GM23338 (cell line): ENCODE data around the gene LTB4R. TPM values are rescaled to one million over a fixed set of nuclear protein-coding genes. Genes with fewer than 3 reads are reported as not detected.

Experiments used
- ATAC-seq: fragments of 200-7000 bp; cut with Tn5 transposase; 3 replicates; pipeline ENCODE4 v1.9.1; 2020
- DNase-seq: peaks from one replicate; pipeline ENCODE4 v3.0.0-alpha.2; 2015; ENCODE audit warnings: low spot score
- H2AFZ ChIP-seq: fragments of 200-600 bp; sonication (generic); 2 replicates; pipeline ENCODE4 v1.8.0; 2016; ENCODE audit warnings: antibody characterized with exemption, mild to moderate bottlenecking, moderate library complexity
- H3F3A ChIP-seq: fragments of 200-600 bp; sonication (generic); replicated peaks from 2 replicates; pipeline ENCODE4 v1.8.0; 2017; ENCODE audit warnings: antibody characterized with exemption, mixed run types, low read depth
- H3K27ac ChIP-seq: fragments of 200-600 bp; sonication (generic); 2 replicates; pipeline ENCODE4 v1.6.1; 2016; ENCODE audit warnings: low read depth
- H3K27me3 ChIP-seq: fragments of 200-600 bp; sonication (generic); 2 replicates; pipeline ENCODE4 v1.8.0; 2016; ENCODE audit warnings: mild to moderate bottlenecking, mixed run types, moderate library complexity; ENCODE audit not compliant: insufficient read depth
- H3K36me3 ChIP-seq: fragments of 200-600 bp; sonication (generic); 2 replicates; pipeline ENCODE4 v1.8.0; 2016; ENCODE audit warnings: mild to moderate bottlenecking; ENCODE audit not compliant: insufficient read depth
- H3K4me1 ChIP-seq: fragments of 200-600 bp; sonication (generic); 2 replicates; pipeline ENCODE4 v1.8.0; 2016; ENCODE audit warnings: mild to moderate bottlenecking, moderate library complexity; ENCODE audit not compliant: insufficient read depth
- H3K4me2 ChIP-seq: fragments of 200-600 bp; sonication (generic); 2 replicates; pipeline ENCODE4 v1.7.1; 2017; ENCODE audit warnings: mixed run types
- H3K4me3 ChIP-seq: fragments of 200-600 bp; sonication (generic); 2 replicates; pipeline ENCODE4 v1.6.1; 2016; ENCODE audit warnings: mixed run types
- H3K79me2 ChIP-seq: fragments of 200-600 bp; sonication (generic); replicated peaks from 2 replicates; pipeline ENCODE4 v1.8.0; 2017; ENCODE audit warnings: mild to moderate bottlenecking; ENCODE audit not compliant: insufficient read depth
- H3K9me2 ChIP-seq: fragments of 200-600 bp; sonication (generic); 2 replicates; pipeline ENCODE4 v1.8.0; 2017; ENCODE audit not compliant: insufficient read depth
- H4K20me1 ChIP-seq: fragments of 200-600 bp; sonication (generic); replicated peaks from 2 replicates; pipeline ENCODE4 v1.8.0; 2017; ENCODE audit warnings: mild to moderate bottlenecking; ENCODE audit not compliant: insufficient read depth
- H3K27ac Mint-ChIP-seq: 2 replicates; pipeline ENCODE4 v1.8.0; 2020; ENCODE audit warnings: inconsistent platforms, mild to moderate bottlenecking, moderate library complexity, mixed read lengths
- H3K27me3 Mint-ChIP-seq: 3 replicates; pipeline ENCODE4 v1.8.0; 2022; ENCODE audit warnings: low read depth, mild to moderate bottlenecking, moderate library complexity, mixed read lengths, inconsistent platforms; ENCODE audit not compliant: insufficient read depth, poor library complexity
- H3K36me3 Mint-ChIP-seq: 3 replicates; pipeline ENCODE4 v1.8.0; 2021; ENCODE audit warnings: low read depth, mild to moderate bottlenecking, inconsistent platforms, moderate library complexity, mixed read lengths
- H3K4me1 Mint-ChIP-seq: 3 replicates; pipeline ENCODE4 v1.8.0; 2020; ENCODE audit warnings: mild to moderate bottlenecking, inconsistent platforms, mixed read lengths
- H3K4me3 Mint-ChIP-seq: 3 replicates; pipeline ENCODE4 v1.8.0; 2021; ENCODE audit warnings: moderate library complexity, mild to moderate bottlenecking, inconsistent platforms, mixed read lengths
- H3K9me3 Mint-ChIP-seq: 3 replicates; pipeline ENCODE4 v1.8.0; 2020; ENCODE audit warnings: moderate library complexity, mild to moderate bottlenecking, inconsistent platforms, mixed read lengths
- CREB1 ChIP-seq: fragments of 250-450 bp; sonication (Bioruptor Pico); IDR thresholded peaks from 2 replicates; pipeline ENCODE4 v1.5.0; 2020; ENCODE audit warnings: low read depth, mild to moderate bottlenecking, moderate library complexity
- EZH2 ChIP-seq: fragments of 200-600 bp; sonication (generic); IDR thresholded peaks from one replicate; pipeline ENCODE4 v1.8.0; 2017; ENCODE audit warnings: antibody characterized with exemption, mild to moderate bottlenecking, low read depth; ENCODE audit not compliant: unreplicated experiment
- EZH2phosphoT487 ChIP-seq: fragments of 200-600 bp; sonication (generic); IDR thresholded peaks from one replicate; pipeline ENCODE4 v1.8.1; 2018; ENCODE audit warnings: antibody characterized with exemption; ENCODE audit not compliant: unreplicated experiment
- JUNB ChIP-seq: IDR thresholded peaks from one replicate; pipeline ENCODE4 v1.6.1; 2016; ENCODE audit warnings: antibody characterized with exemption; ENCODE audit not compliant: unreplicated experiment
- POLR2AphosphoS5 ChIP-seq: IDR thresholded peaks from 2 replicates; pipeline ENCODE4 v1.6.1; 2016; ENCODE audit warnings: antibody characterized with exemption, low read depth
- ZNF114 ChIP-seq: fragments of 250-450 bp; sonication (Bioruptor Pico); IDR thresholded peaks from 2 replicates; pipeline ENCODE4 v1.5.0; 2020; ENCODE audit warnings: mild to moderate bottlenecking, moderate library complexity
- polyA plus RNA-seq: library from polyadenylated mRNA; unstranded; fragments of >200 nt; fragmentation: Nextera tagmentation; extraction: Ambion mirVana; gene quantifications from 2 replicates; pipeline ENCODE4 v1.2.1, GENCODE V29; 2016
- total RNA-seq: library from RNA; depleted of rRNA; stranded (reverse); fragments of >200 nt; shearing (Covaris generic); gene quantifications from 2 replicates; pipeline ENCODE4 v1.2.3, GENCODE V29; 2014
- TF ChIP-seq, protein P1 (sequence below): IDR thresholded peaks from 2 replicates; pipeline ENCODE4 v1.6.1; 2016; ENCODE audit warnings: antibody characterized with exemption
- TF ChIP-seq, protein P2 (sequence below): IDR thresholded peaks from one replicate; pipeline ENCODE4 v1.6.1; 2018; ENCODE audit warnings: antibody characterized with exemption; ENCODE audit not compliant: unreplicated experiment
- TF ChIP-seq, protein P3 (sequence below), 2 experiments: fragments of 200-600 bp in 1 of 2; sonication (generic) in 1 of 2; conservative IDR thresholded peaks; 2 replicates each; pipeline versions ENCODE4 v1.5.1 to v1.6.1; 2016 to 2017; ENCODE audit warnings: antibody characterized with exemption in 2 of 2, low read depth in 2 of 2, mild to moderate bottlenecking in 2 of 2, moderate library complexity in 1 of 2

Gene LTB4R
- total and polyA plus RNA-seq, 2 experiments from 2014 or later: 2.1 to 4.7 TPM

DNA sequence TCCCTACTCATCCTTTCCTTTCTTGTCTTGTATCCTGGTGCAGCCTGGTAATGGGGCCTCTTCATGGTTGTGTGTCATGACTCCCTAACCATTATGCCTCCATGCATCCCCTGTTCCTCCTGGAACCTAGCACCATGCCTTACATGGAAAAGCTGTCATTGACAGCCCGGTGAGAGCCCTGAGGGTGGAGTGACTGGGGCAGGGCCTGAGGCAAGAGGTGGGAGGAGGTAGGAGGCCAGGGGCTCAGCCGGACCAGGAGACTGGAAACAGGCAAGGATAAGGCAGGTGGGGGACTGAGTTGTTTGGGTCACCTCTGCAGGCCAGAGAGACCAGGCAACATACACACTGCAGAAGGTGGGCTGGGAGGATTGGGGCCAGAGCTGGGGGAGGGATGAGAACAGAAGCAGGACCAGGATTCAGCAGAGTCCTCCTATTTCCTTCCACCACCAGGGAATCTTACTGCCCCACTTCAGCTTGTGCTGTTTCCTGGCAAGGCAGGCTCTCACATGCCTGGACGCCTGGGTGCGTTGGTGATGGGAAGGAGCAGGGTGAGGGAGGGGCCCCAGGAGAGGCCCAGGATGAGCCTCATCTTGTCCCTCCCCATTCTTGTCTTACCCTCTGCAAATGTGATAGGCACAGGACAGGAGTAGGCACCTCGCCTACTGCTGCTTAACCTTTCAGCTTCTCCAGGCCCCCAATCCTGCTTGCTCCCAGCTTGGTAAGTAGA, 1.6 kb upstream of the LTB4R start, which contains the start of gene LTB4R2:
Gene LTB4R2, plus strand, starts transcription at position 603 of the 727 bp plus-strand sequence. CDS start 525 bp downstream, outside the sequence.
- Histone ChIP-seq H3K36me3 (peaks cover 3% of the 10 kb centered on the region; the same call in 1 of the 2 replicates), H3K4me2 (peak within 1 kb of the TSS; percentile 68; the same call in 1 of the 2 replicates), H3K79me2 (no peaks in the 10 kb centered on the region), H3K27me3 (peaks cover 10% of the 10 kb centered on the region; the same call in 1 of the 2 replicates), H3K27ac (no peak within 1 kb of the TSS), H3K4me3 (peak within 1 kb of the TSS; percentile 51), H4K20me1 (no peaks in the 10 kb centered on the region; the same call in none of the 2 replicates), H3K4me1 (peaks cover 4% of the 10 kb centered on the region; the same call in 1 of the 2 replicates), H3K9me2 (no peaks in the 10 kb centered on the region), H3F3A (no peaks in the 10 kb centered on the region), H2AFZ (no peak within 1 kb of the TSS)
- ATAC-seq: no peak
- H3K9me3 Mint-ChIP-seq: no peaks in the 10 kb centered on the region
- H3K36me3 Mint-ChIP-seq: peaks cover 45% of the 10 kb centered on the region
- TF ChIP-seq, protein P1, sequence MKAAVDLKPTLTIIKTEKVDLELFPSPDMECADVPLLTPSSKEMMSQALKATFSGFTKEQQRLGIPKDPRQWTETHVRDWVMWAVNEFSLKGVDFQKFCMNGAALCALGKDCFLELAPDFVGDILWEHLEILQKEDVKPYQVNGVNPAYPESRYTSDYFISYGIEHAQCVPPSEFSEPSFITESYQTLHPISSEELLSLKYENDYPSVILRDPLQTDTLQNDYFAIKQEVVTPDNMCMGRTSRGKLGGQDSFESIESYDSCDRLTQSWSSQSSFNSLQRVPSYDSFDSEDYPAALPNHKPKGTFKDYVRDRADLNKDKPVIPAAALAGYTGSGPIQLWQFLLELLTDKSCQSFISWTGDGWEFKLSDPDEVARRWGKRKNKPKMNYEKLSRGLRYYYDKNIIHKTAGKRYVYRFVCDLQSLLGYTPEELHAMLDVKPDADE: no peak
- TF ChIP-seq ZNF114 (no peak), JUNB (no peak), POLR2AphosphoS5 (no peak)
- DNase-seq: no peak
- no peak within 1 kb of the TSS for H3K27ac Mint-ChIP-seq
- H3K4me1 Mint-ChIP-seq: peaks cover 15% of the 10 kb centered on the region
- peaks cover 25% of the 10 kb centered on the region for H3K27me3 Mint-ChIP-seq
- H3K4me3 Mint-ChIP-seq: peak within 1 kb of the TSS; percentile 63

DNA sequence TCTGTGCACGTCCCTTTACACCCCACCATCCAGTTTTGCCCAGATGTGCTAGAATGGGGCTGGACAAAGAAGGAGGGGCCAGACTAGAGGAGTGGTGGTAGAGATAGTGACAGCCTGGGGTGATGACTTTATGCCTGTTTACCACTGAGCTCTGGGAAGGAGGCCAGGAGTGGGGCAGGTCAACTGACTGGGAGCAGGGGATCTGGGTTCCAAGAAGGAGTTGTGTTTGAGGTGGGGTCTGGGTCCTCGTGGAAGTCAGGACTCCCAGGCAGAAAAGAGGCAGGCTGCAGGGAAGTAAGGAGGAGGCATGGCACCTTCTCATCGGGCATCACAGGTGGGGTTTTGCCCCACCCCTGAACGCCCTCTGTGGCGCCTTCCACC, 1.0 kb upstream of the LTB4R start:
- peaks cover 15% of the 10 kb centered on the region for H3K4me1 Mint-ChIP-seq
- ATAC-seq: no peak
- TF ChIP-seq EZH2 (no peak), EZH2phosphoT487 (no peak), JUNB (no peak), CREB1 (no peak)
- TF ChIP-seq, protein P2, sequence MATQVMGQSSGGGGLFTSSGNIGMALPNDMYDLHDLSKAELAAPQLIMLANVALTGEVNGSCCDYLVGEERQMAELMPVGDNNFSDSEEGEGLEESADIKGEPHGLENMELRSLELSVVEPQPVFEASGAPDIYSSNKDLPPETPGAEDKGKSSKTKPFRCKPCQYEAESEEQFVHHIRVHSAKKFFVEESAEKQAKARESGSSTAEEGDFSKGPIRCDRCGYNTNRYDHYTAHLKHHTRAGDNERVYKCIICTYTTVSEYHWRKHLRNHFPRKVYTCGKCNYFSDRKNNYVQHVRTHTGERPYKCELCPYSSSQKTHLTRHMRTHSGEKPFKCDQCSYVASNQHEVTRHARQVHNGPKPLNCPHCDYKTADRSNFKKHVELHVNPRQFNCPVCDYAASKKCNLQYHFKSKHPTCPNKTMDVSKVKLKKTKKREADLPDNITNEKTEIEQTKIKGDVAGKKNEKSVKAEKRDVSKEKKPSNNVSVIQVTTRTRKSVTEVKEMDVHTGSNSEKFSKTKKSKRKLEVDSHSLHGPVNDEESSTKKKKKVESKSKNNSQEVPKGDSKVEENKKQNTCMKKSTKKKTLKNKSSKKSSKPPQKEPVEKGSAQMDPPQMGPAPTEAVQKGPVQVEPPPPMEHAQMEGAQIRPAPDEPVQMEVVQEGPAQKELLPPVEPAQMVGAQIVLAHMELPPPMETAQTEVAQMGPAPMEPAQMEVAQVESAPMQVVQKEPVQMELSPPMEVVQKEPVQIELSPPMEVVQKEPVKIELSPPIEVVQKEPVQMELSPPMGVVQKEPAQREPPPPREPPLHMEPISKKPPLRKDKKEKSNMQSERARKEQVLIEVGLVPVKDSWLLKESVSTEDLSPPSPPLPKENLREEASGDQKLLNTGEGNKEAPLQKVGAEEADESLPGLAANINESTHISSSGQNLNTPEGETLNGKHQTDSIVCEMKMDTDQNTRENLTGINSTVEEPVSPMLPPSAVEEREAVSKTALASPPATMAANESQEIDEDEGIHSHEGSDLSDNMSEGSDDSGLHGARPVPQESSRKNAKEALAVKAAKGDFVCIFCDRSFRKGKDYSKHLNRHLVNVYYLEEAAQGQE: no peak
- TF ChIP-seq, protein P3, sequence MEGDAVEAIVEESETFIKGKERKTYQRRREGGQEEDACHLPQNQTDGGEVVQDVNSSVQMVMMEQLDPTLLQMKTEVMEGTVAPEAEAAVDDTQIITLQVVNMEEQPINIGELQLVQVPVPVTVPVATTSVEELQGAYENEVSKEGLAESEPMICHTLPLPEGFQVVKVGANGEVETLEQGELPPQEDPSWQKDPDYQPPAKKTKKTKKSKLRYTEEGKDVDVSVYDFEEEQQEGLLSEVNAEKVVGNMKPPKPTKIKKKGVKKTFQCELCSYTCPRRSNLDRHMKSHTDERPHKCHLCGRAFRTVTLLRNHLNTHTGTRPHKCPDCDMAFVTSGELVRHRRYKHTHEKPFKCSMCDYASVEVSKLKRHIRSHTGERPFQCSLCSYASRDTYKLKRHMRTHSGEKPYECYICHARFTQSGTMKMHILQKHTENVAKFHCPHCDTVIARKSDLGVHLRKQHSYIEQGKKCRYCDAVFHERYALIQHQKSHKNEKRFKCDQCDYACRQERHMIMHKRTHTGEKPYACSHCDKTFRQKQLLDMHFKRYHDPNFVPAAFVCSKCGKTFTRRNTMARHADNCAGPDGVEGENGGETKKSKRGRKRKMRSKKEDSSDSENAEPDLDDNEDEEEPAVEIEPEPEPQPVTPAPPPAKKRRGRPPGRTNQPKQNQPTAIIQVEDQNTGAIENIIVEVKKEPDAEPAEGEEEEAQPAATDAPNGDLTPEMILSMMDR (conservative IDR thresholded peaks at IDR 0.05; ENCODE audit: low read depth in 2 of 2): no peak

More for the DNA sequence above, 1.0 kb upstream of the LTB4R start:
- Histone ChIP-seq H2AFZ (no peak overlapping the region), H4K20me1 (no peaks in the 10 kb centered on the region; the same call in none of the 2 replicates), H3K79me2 (no peaks in the 10 kb centered on the region), H3K27ac (no peak overlapping the region), H3K4me3 (peak overlapping the region; percentile 51; the same call in 1 of the 2 replicates), H3F3A (no peaks in the 10 kb centered on the region), H3K4me2 (peak overlapping the region; percentile 68; the same call in 1 of the 2 replicates), H3K4me1 (peaks cover 4% of the 10 kb centered on the region; the same call in 1 of the 2 replicates), H3K27me3 (peaks cover 16% of the 10 kb centered on the region; the same call in 1 of the 2 replicates), H3K36me3 (no peaks in the 10 kb centered on the region), H3K9me2 (no peaks in the 10 kb centered on the region)
- peak overlapping the region; percentile 63 for H3K4me3 Mint-ChIP-seq
- peaks cover 30% of the 10 kb centered on the region for H3K27me3 Mint-ChIP-seq
- H3K9me3 Mint-ChIP-seq: no peaks in the 10 kb centered on the region
- H3K27ac Mint-ChIP-seq: no peak overlapping the region
- H3K36me3 Mint-ChIP-seq: peaks cover 40% of the 10 kb centered on the region
- no peak for DNase-seq
